ENCODE data around the gene EXOC3L1. TPM values are rescaled to one million over a fixed set of nuclear protein-coding genes. Genes with fewer than 3 reads are reported as not detected.

The EXOC3L1 gene
- total and polyA plus RNA-seq, 2 of the 4 experiments (the other 2 are of a cell fraction), result not detected

DNA sequence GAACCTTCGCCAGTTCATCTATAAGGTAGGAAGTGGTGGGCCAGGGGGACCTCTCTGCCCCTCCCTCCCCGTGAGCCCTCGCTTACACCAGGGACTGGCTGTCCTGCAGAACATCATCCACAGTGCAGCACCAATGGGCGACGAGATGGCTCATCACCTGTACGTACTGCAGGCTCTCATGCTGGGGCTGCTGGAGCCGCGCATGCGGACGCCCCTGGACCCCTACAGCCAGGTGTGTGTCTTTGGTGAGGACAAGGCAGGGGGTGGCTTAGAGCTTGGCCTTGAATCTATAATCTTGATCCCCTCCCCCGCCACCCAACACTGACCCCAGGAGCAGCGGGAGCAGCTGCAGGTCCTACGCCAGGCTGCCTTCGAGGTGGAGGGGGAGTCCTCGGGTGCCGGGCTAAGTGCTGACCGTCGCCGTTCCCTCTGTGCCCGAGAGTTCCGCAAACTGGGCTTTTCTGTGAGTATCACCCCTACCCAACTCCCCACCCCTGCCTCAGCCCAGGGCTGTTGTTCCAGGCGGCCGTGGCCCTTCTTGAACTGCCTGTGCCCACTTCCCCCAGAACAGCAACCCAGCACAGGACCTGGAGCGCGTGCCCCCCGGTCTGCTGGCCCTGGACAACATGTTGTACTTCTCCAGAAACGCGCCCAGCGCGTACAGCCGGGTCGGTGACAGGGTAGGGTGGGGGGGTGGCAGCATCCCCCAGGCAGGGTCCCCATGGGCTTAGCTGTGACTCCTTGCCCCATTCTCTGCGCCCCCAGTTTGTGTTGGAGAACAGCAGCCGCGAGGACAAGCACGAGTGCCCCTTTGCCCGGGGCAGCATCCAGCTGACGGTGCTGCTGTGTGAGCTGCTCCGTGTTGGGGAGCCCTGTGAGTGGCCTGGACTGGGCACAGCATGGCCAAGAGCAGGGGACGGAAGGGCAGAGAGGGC is 11.7 kb upstream of the EXOC3L1 start:
- H3K14ac ChIP-seq (replicated peaks; ENCODE audit: low read depth, low read length), result no peak overlapping the region
- no peaks in the 10 kb centered on the region for H3K27me3 ChIP-seq (ENCODE audit: control insufficient read depth, insufficient read depth, low read length)
- no peak overlapping the region for H3K23ac ChIP-seq (ENCODE audit: low read depth, low read length)
- no peak overlapping the region for H3K18ac ChIP-seq (ENCODE audit: low read depth, low read length)
- no peak overlapping the region for H3K4me2 ChIP-seq (ENCODE audit: low read depth, low read length)
- ChIA-PET POLR2A (ENCODE audit: unreplicated experiment) (interaction anchor here (0.5 kb wide), 1 partner anchor 218 kb away, joined by 8 read pairs; no protein-coding TSS in a partner anchor), CTCF (interaction anchor here (0.6 kb wide), 1 partner anchor 792 kb away, joined by 3 read pairs; no protein-coding TSS in a partner anchor)
- no peak overlapping the region for H2BK120ac ChIP-seq (ENCODE audit: low read depth, low read length)
- no peak overlapping the region for H3K4me3 ChIP-seq (ENCODE audit: insufficient read depth, low read depth, low read length)
- TF ChIP-seq MXI1 (IDR thresholded peaks at IDR 0.05; ENCODE audit: borderline replicate concordance, low read depth, low read length), result no peak
- TF ChIP-seq MAZ (IDR thresholded peaks at IDR 0.05; ENCODE audit: borderline replicate concordance, low read depth, low read length), result no peak
- no peak for TF ChIP-seq NFE2L2 (IDR thresholded peaks at IDR 0.05; ENCODE audit: low read depth, low read length)
- TF ChIP-seq, protein P1, sequence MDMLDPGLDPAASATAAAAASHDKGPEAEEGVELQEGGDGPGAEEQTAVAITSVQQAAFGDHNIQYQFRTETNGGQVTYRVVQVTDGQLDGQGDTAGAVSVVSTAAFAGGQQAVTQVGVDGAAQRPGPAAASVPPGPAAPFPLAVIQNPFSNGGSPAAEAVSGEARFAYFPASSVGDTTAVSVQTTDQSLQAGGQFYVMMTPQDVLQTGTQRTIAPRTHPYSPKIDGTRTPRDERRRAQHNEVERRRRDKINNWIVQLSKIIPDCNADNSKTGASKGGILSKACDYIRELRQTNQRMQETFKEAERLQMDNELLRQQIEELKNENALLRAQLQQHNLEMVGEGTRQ (IDR thresholded peaks at IDR 0.05; ENCODE audit: low read depth, low read length), result no peak
- TF ChIP-seq, protein P2, sequence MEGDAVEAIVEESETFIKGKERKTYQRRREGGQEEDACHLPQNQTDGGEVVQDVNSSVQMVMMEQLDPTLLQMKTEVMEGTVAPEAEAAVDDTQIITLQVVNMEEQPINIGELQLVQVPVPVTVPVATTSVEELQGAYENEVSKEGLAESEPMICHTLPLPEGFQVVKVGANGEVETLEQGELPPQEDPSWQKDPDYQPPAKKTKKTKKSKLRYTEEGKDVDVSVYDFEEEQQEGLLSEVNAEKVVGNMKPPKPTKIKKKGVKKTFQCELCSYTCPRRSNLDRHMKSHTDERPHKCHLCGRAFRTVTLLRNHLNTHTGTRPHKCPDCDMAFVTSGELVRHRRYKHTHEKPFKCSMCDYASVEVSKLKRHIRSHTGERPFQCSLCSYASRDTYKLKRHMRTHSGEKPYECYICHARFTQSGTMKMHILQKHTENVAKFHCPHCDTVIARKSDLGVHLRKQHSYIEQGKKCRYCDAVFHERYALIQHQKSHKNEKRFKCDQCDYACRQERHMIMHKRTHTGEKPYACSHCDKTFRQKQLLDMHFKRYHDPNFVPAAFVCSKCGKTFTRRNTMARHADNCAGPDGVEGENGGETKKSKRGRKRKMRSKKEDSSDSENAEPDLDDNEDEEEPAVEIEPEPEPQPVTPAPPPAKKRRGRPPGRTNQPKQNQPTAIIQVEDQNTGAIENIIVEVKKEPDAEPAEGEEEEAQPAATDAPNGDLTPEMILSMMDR (conservative IDR thresholded peaks at IDR 0.05; ENCODE audit: low read depth, low read length), result no peak
- TF ChIP-seq FOS (IDR thresholded peaks at IDR 0.05; ENCODE audit: low read depth, low read length), result no peak
- TF ChIP-seq SMC3 (IDR thresholded peaks at IDR 0.05; ENCODE audit: low read depth, low read length), result no peak
- TF ChIP-seq, protein P3, sequence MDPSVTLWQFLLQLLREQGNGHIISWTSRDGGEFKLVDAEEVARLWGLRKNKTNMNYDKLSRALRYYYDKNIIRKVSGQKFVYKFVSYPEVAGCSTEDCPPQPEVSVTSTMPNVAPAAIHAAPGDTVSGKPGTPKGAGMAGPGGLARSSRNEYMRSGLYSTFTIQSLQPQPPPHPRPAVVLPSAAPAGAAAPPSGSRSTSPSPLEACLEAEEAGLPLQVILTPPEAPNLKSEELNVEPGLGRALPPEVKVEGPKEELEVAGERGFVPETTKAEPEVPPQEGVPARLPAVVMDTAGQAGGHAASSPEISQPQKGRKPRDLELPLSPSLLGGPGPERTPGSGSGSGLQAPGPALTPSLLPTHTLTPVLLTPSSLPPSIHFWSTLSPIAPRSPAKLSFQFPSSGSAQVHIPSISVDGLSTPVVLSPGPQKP (IDR thresholded peaks at IDR 0.05; ENCODE audit: borderline replicate concordance, low read depth, low read length), result no peak
- no peak for TF ChIP-seq RAD21 (IDR thresholded peaks at IDR 0.05; ENCODE audit: low read length)
- no peak for TF ChIP-seq RFX5 (IDR thresholded peaks at IDR 0.05; ENCODE audit: low read depth, low read length)
- no peak for TF ChIP-seq POLR2A (IDR thresholded peaks at IDR 0.05; ENCODE audit: low read depth, low read length)
- H2AK9ac ChIP-seq (replicated peaks; ENCODE audit: low read depth, low read length, poor library complexity), result no peak overlapping the region
- no peak overlapping the region for H2BK15ac ChIP-seq (ENCODE audit: low read depth, low read length)
- dilution Hi-C loops (cut with HindIII; ENCODE audit: low sequenced_read_pairs, unreplicated experiment) (no loop called here), intact Hi-C loops (cut with micrococcal nuclease) (no loop called here), in situ Hi-C loops (cut with MboI; ENCODE audit: low sequenced_read_pairs) (no loop called here)
- no peaks in the 10 kb centered on the region for H3K9me1 ChIP-seq (ENCODE audit: insufficient read depth, low read length)
- H4K8ac ChIP-seq (ENCODE audit: low read depth in 2 of 2, low read length in 2 of 2), result no peak overlapping the region
- peaks cover 0 to 5% of the 10 kb centered on the region in 2 experiments; a peak in 1 of 4 replicates for H3K79me1 ChIP-seq (ENCODE audit: low read depth in 1 of 2, low read length in 2 of 2)
- H3K36me3 ChIP-seq (ENCODE audit: control insufficient read depth, insufficient read depth, low read length), result peaks cover 47% of the 10 kb centered on the region
- DNase-seq, result no peak
- no peak overlapping the region for H3K4ac ChIP-seq (ENCODE audit: low read depth, low read length)
- H4K5ac ChIP-seq (ENCODE audit: low read depth, low read length), result no peak overlapping the region
- BruUV-seq (replicated peaks), result no TSS peak
- H3K27ac ChIP-seq (ENCODE audit: insufficient read depth, low read length), result no peak overlapping the region
- H3K56ac ChIP-seq (ENCODE audit: extremely low read depth, insufficient read depth, low read length), result no peak overlapping the region
- no peak overlapping the region for H2BK5ac ChIP-seq (ENCODE audit: low read depth, low read length, poor library complexity, severe bottlenecking)
- H2AK5ac ChIP-seq (ENCODE audit: low read depth, low read length), result no peak overlapping the region
- no peaks in the 10 kb centered on the region for H3K4me1 ChIP-seq (ENCODE audit: control insufficient read depth, insufficient read depth, low read length)
- no peak for ATAC-seq (ENCODE audit: low read depth)
- no peak overlapping the region for H3K9ac ChIP-seq (ENCODE audit: low read depth, low read length)
- no peak overlapping the region for H4K91ac ChIP-seq (ENCODE audit: insufficient read depth, low read depth, low read length)
- no peak overlapping the region for H2AFZ ChIP-seq (replicated peaks; ENCODE audit: low read length, poor library complexity)
- 0 out of 2 replicates have a peak, but pooled peaks cover 9% of the 10 kb centered on the region for H4K20me1 ChIP-seq (ENCODE audit: insufficient read depth, low read length)
- H3K9me3 ChIP-seq (ENCODE audit: control insufficient read depth, insufficient read depth, low read length), result no peaks in the 10 kb centered on the region
- 92% methylated on average over 11 of the region's 40 CpGs; no CpG with 5 or more reads in 1 of the 2 experiments for WGBS, 2 experiments (ENCODE audit: extremely low coverage in 2 of 2, insufficient read length in 1 of 2)
- no peak overlapping the region for H2BK20ac ChIP-seq (ENCODE audit: low read depth, low read length)
